Left kidney (tissue), 2 donors: Measurements from ENCODE around the gene ITPR1. TPM values are rescaled to one million over a fixed set of nuclear protein-coding genes. Genes with fewer than 3 reads are reported as not detected.

Experiments used
- DNase-seq: peaks from one replicate; pipeline ENCODE4 v3.0.0-alpha.2; 2013
- polyA plus RNA-seq: library from polyadenylated mRNA; unstranded; fragments of 120-200 nt; gene quantifications from one replicate; pipeline ENCODE4 v1.2.1, GENCODE V29; 2013; ENCODE audit not compliant: insufficient read length

The ITPR1 gene
- polyA plus RNA-seq, 1 donor, result 68.2 TPM

DNA sequence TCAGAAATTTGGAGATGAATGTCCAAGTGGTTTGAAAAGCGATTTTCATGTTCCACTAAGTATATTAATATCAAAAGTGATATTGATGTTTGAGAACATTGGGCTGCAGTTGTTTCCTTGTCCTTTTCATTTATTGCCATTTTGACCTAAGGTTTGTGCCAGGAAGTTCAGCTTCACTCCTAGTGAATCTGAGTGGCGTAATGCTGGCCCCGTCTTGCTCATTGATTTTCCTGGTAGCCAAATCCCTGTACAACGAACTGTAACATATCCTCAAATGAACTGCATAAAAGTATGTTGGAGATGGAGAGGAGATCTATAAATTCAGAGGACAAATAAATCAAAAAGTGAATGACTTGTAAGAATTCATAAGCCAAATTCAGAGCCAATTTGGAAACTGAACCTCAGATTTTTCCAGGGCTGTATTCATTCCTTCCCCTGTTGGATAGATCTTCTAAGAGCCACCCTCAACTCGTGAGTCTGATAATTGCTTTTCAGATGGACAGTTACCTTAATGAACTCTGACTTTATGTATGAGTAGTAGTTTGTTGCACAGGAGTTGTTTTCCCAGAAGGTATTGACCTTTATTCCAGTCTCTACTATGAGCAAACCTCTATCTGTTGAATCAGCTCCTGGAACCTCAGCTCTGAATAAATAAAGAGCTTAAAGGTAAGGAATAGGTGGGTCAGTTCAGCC is 72.8 kb downstream of the ITPR1 start:
- DNase-seq, result no peak

DNA sequence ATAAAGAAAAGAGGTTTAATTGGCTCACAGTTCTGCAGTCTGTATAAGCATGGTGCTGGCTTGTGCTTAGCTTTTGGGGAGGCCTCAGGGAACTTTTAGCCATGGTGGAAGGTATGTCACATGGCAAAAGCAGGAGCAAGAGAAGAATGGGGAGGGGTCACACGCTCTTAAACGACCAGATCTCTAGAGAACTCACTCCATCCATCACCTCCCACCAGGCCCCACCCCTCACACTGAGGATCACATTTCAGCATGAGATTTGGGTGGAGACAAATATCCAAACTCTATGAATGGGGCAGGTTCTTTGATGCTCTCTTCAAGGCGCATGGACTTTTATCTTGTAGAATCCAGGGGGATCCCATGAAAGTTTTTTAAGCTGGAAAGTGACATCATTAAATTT is 75.7 kb downstream of the ITPR1 start:
- no peak for DNase-seq

DNA sequence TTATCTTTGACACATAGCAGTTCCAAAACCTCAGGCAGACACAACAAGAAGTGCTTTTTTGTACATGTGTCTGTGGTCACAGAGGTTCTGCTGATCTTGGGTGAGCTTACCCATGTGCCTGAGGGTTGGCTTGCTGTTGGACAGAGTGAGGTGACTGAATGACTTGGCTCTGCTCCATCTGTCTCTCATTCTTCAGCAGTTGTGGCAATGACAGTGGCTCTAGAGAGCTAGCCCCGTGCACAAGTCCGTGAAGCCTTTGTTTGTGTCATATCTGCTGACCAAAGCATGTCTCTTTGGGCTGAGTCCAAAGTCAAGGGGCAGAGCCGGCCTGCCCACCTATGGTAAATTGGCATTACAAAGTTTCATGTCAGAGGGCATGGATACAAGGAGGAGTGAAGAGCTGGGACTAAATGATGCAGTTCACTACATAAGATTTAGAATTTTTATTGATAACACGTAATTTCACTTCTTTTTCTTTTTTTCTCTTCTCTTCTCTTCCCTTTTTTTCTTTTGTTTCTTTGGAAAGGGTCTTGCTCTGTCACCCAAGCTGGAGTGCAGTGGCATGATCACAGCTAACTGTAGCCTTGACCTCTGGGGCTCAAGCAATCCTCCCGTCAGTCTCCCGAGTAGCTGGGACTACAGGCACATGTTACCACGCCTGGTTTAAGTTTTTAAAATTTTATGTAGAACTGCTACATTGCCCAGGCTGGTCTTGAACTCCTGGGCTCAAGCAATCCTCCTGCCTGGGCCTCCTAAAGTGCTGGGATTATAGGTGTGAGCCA is 77.9 kb downstream of the ITPR1 start:
- no peak for DNase-seq

DNA sequence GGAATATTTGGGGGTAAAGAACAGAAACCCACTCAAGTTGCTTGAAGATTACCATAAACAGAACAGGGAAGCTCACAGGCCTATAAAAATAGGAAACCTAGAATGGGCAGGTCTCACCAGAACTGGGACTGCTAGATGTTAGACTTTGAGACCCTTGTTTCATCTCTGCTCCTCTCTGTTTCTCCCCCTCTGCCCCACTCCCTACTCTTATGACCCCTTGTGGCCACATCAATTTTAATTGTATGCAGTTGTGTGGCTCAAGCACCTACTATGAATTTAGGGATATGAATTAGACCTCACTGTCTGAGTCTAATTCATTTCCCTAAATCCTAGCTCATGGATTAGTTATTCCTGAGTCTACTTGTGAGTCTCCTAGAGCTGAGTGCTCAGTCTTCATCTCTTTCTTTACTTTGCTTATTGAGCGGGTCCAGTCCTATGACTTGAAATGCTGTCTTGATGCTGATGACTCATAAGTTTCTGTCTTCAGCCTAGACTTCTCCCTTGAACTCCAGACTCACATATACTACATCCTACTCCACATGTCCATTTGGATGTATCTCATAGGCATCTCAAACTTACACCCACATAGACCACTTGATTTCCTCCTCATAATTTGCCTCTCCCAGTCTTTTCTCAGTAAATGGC is 78.7 kb downstream of the ITPR1 start:
- no peak for DNase-seq

DNA sequence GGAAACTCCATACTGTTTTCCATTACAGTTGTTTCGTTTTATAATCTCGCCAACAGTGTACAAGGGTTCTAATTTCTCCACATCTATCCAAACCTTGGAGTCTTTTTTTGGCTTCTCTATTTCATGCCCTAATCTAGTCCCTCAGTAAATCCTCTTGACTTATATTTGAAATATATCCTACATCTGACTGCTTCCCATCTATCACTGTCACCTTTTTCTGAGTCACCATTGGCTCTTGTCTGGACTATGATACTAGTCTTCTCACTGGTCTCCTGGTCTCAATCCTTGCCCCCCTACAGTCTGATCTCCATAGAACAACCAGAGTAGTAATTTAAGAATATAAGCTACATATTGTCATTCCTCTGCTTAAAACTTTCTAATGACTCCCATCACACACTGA is 80.0 kb downstream of the ITPR1 start:
- no peak for DNase-seq

DNA sequence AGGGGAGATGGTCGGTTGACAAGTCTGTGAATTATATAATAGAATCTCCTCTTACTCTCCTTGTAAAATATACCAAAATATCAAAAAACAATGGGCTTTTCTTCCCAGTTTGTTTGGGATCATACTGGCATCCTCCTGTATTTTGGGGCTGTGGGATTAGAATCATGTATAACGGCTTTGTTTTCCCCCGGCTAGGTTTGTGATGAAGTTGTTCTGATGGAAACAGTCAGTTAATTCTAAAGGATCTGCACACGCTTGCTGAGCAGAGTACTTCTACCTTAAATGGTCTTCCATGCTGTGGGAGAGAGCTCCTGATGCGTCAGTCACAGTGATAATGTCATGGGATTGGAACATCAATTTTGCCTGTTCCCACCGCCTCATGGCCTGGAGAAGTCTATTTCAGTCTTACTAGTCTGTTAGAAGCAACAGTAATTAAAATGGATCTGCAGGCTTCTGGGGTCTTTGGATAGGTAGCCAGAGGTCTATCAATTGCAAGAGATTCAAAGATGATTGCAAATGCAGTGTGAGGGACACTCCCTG is 81.3 kb downstream of the ITPR1 start:
- DNase-seq, result no peak

DNA sequence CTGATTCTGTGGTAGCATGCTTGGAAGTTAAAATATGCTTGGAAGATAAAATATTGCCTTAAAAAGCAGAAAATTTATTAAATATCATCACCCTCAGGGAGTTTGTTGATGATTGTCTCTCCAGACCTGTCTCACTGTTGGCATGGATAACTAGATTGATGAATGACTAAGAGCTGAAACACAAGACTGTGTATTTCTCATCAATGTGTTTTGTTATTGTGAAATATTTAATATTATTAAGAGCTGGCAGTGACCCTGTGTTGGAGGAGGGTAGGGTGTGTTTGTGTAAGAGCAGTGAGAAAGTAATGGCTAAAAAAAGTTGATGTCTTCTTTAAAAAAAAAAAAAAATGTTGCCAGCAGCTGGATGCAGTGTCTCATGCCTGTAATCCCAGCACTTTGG is 82.2 kb downstream of the ITPR1 start:
- no peak for DNase-seq

DNA sequence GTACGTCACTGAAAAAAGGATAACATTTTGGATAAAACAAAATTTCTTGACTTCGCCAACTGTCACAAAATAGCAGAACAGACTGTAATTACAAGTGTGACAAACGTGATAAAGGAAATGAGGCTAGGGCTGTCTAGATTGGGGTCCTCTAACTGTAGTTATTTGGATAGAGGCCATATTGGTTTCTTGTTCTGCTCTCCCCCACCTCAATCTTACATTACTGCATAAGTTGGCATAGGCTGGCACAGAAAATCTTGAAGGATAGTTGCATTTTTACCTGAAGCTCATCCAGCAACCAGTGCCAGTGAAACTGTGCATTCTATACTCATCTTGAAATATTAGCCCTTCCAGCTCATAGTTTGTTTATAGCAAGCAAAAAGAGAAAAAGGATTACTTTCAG is 84.6 kb downstream of the ITPR1 start:
- DNase-seq, result no peak

DNA sequence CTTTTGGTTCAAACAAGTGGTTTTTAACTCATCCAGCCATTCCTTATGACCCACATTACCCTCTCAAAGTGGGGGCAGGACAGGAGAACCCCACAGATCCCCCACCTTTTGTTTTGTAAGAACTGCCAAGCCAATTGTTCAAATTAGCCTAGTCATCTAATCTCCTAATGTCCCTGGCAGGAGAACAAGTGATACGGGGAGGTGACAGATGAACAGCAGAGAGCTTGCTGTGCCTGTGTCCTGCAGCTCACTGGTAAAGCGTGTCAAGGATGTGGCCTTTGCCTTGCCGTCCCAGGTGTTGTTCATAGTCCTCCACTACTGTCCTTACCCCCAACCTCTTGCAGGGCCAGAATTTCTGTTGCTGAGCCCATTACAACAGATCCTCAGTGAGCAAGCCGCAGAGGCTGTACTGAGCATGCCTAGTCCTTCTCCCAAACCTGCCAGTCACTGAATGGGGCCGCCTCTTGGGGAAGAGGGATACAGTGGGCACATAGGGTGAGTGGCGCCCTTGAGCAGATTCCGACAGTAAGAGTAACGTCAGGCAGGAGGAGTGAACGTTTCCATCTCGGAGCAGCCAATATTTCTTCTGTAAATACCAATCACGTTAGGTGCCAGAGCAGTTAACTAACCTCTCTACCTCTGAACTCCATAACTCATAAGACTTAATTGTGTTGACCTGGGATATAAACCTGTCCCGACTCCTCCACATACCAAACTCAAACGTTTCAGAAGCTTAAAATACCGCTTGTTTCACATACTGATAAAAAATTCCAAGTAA is 87.4 kb downstream of the ITPR1 start:
- peak; percentile 60 for DNase-seq

DNA sequence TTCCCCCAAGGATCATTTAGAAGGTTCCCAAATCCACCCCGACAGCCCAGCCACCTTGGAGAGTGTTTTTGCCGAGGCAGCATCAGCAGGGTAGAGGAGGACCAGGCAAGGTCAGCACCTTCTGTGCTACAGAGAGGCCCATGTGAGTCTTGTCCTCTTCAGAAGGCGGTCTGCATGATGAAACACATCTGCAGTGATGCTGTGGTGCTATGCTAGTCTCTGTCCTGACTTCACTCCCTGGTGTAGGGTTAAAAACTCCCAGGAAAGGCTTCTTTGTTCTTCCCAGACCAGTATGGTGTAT is 87.9 kb downstream of the ITPR1 start:
- no peak for DNase-seq

DNA sequence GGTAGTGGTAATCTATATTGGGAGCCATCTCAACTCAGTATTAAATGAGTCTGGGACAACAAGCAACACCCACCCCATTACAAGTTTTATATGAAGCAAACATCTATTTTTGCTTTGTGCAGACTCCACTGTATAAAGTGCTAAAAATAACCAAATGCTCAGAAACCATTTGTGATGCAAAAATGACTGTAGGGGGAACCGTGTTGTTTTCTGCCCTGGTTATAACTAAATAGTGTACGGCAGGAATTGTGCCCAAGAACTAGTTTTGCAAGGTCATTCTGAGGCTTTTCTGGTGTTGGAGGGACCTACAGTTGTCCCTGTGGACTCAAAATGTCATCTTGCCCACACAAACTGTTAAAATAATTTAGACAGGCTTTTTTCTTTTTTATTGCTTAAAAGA is 88.3 kb downstream of the ITPR1 start:
- DNase-seq, result no peak

DNA sequence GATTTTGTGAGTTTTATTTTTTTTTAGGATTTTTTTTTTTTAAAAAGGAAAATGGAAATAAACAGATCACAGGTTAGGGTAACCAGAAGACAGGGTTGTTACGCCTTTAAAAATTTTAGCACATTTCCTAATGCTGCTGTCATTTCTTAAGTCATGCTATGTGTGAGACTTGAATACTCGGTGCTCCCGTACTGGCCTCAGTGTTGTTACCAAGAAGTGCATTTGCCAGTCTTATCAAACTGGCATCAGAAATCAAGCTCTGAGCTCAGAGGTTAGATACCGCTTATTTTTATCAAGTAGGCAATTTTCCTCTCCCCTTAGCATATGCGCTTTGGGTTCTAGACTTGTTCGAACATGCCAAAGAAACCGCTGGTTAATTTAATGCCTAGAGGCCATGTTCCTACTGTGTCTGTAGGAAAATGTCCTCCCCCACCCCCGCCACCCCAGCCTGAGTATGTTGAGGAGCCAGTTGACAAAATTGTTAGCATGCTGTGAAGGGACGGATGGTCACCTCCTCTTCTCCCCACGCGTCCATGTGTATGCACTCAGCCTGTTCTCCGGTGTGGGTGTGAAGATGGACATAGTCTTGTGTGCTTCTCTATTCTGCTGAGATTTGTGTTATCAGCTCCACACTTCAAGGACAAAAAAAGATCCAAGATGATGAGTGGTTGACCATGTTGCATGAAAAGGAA is 88.9 kb downstream of the ITPR1 start:
- DNase-seq, result no peak

DNA sequence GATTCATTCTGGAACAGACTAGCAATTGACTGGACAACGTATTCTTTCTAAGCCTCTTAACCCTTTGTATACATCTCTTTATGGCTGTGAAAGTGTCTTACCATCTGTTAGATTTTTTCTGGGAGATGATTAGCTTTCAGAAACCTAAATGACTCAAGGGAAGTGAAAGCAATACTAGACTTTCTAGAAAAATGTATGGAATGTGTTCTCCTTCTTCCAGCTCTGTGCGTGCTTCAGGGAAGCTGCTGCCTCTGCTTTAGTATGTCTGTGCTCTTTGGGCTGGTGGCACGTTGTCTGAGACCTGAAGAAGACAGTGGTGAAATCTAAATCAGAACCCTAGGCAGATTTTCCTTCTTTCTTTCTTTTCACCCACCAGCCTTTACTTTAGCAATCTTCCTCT is 89.5 kb downstream of the ITPR1 start:
- no peak for DNase-seq

DNA sequence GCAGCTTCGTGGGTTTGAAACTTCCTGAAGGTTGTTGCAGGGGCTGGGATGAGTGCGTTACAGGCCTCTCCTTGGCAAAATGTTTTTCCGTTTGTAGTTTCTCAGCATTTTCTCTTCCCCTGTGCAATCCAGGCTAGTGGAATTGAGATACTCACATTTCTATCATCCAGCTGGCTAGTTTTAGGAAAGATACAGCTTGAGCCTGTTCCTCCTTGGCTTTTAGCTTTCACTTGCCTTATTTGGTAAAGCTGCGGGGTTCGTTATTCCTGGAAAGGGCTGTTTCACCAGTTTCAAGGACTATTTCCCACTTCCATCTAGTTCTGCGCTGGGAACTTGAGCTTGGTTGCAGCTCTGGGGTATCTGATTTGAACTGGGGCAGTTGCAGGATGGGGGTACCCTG is 90.3 kb downstream of the ITPR1 start:
- no peak for DNase-seq

DNA sequence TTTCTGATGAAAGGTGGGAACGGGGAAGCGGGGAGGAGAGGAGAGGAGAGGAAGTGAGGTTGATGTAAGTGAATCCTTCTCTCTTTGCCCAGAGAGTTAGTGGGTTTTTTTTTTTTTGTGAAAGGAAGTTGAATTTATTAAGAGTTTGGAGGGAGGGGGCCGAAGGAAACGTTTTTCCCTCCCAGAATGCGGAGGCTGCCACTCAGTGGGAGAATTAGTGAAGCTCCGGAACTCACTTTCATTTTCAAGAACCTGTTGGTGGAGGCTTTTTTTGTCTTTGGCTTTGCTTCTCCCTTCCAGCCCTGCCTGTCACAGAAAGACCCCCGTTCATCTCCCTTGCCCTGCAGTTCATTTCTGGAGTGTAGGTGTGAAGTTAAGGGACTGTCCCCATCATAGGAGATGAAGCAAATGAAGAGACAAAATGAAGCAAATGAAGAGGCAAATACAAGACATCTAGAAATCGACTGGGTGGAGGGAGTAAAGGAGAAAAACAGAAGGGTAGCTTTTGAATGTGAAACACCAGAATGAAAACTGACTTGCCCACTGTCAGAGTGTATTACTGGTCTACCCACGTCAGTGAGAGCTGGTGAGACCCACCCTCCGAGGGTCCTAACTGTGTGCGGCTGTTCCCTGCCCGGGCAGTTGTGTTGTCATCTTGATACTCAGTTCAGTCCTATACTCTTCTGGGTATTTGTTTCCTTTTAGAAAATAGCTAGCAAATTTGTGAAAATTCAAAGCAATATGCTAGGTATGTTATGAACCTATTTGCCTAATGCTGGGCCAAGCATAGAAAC is 91.5 kb downstream of the ITPR1 start:
- peak; percentile 57 for DNase-seq

DNA sequence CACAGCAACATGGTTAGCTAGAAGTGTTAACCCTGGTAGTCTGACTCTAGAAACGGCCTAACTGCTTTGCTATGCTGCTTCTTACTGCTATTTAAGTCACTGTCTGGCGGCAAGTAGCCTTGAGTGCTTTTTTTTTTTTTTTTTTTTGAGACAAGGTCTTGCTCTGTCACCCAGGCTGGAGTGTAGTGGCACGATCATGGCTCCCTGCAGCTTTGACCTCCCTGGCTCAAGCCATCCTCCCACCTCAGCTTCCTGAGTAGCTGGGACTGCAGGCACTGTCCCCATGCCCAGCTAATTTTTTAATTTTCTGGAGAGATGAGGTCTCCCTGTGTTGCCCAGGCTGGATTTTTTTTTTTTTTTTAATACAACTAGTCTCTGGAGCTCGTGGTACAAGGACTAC is 93.2 kb downstream of the ITPR1 start:
- DNase-seq, result no peak

DNA sequence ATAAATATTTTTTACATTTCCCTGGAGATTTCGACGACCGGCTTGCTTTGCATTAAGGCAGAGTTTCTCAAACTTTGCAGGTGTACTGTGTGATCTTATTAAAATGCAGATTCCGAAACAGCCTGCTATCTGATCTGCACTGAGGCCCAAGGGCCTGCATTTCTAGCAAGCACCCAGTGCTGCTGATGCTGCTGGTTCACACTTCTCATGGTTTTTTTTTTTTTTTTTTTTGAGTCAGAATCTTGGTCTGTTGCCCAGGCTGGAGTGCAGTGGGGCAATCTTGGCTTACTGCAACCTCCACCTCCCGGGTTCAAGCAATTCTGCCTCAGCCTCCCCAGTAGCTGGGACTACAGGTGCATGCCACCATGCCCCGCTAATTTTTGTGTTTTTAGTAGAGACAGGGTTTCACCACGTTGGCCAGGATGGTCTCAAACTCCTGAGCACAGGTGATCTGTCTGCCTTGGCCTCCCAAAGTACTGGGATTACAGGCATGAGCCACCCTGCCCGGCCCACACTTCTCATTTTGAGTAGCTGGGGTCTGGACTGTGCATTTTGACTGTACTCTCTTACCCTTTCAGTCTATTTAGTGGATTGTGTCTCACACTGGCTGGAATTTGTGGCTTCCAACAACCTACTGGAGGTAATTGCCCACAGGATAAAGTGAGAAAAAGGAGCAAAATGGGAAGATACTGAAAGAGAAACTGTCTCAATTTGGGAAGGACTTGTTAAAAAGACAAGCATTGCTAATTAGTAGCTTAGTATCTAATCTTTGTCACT is 94.1 kb downstream of the ITPR1 start:
- no peak for DNase-seq

DNA sequence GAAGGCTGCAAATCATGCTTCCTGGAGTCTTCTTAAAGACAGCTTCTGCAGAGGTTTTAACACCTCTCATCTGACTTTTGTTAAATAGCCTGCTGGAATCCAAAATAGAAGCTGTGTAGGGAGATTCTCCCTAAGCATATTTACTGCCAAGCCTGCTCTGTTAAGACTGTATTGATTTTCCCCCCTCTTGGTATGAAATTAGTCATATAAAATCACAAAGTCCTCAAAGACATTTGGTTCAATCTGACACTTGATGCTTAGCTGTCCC is 94.6 kb downstream of the ITPR1 start:
- no peak for DNase-seq

DNA sequence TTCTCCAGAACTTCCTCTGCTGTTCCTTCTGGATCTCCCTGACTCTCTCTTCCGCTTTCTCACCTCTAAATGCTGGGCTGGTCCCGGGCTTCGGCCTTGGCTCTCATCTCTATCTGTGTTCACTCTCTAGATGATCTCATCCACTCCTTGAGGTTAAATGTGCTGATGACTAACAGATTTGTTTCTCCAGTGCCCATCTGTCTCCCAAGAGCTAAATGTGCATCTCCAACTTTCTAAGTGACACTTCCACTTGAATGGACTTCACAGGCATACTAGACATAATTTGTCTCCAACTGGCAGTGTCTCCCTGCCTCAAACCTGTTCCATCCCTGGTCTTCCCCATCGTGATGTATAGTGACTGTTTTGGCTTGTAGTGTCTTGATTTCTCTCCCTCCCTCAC is 95.3 kb downstream of the ITPR1 start:
- DNase-seq, result no peak

DNA sequence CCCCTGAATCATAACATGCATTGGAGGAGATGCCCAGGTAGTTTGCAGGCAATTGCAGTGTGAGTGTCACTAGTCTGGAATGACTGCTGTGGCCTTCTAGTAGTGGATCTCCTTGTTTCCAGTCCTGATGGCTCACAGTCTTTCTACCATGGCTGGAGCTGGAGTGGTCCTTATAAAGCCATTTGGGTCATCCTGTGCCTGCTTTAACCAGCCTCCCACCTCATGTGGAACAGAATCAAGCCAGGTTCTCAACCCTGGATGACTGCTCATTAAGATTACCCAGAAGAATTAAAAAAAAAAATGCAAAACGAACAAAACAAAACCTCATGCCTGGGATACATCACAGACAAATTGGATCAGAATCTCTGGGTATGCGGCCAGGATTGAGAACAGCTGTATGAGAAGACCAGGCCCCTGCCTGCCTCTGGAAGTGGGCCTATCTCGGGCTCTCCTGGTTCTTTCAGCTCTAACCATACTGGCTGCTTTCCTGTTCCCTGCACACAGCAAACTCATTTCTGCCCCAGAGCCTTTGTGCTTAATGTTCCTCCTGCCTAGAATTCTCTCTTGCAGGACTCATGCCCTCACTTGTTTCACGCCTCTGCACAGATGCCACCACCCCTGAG is 96.4 kb downstream of the ITPR1 start:
- no peak for DNase-seq
